GM12873 (cell line): ENCODE results near the gene MBD3L4.

Source experiments
- TF ChIP-seq, protein P1 (sequence below): IDR thresholded peaks from 2 replicates; pipeline ENCODE4 v1.5.1; 2012; ENCODE audit warnings: low read depth, mild to moderate bottlenecking, moderate library complexity, low read length, control low read depth; ENCODE audit not compliant: insufficient read depth; ENCODE audit errors: missing control alignments

MBD3L4 gene

DNA sequence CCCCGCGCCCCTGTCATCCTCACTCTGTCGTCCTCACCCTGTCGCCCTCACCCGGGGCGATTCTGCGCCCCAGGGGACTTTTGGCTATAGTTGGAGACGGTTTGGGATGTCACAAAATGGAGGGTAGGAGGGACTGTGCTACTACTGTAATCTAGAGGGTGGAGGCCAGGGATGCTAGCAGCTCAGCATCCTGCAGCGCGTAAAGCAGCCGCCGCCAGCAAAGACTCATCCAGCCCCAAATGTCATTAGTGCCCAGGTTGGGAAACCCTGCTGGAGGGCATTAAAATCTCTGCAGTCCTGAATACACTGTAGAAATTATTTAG is 29.9 kb upstream of the MBD3L4 start:
- TF ChIP-seq, protein P1, sequence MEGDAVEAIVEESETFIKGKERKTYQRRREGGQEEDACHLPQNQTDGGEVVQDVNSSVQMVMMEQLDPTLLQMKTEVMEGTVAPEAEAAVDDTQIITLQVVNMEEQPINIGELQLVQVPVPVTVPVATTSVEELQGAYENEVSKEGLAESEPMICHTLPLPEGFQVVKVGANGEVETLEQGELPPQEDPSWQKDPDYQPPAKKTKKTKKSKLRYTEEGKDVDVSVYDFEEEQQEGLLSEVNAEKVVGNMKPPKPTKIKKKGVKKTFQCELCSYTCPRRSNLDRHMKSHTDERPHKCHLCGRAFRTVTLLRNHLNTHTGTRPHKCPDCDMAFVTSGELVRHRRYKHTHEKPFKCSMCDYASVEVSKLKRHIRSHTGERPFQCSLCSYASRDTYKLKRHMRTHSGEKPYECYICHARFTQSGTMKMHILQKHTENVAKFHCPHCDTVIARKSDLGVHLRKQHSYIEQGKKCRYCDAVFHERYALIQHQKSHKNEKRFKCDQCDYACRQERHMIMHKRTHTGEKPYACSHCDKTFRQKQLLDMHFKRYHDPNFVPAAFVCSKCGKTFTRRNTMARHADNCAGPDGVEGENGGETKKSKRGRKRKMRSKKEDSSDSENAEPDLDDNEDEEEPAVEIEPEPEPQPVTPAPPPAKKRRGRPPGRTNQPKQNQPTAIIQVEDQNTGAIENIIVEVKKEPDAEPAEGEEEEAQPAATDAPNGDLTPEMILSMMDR, result no peak

DNA sequence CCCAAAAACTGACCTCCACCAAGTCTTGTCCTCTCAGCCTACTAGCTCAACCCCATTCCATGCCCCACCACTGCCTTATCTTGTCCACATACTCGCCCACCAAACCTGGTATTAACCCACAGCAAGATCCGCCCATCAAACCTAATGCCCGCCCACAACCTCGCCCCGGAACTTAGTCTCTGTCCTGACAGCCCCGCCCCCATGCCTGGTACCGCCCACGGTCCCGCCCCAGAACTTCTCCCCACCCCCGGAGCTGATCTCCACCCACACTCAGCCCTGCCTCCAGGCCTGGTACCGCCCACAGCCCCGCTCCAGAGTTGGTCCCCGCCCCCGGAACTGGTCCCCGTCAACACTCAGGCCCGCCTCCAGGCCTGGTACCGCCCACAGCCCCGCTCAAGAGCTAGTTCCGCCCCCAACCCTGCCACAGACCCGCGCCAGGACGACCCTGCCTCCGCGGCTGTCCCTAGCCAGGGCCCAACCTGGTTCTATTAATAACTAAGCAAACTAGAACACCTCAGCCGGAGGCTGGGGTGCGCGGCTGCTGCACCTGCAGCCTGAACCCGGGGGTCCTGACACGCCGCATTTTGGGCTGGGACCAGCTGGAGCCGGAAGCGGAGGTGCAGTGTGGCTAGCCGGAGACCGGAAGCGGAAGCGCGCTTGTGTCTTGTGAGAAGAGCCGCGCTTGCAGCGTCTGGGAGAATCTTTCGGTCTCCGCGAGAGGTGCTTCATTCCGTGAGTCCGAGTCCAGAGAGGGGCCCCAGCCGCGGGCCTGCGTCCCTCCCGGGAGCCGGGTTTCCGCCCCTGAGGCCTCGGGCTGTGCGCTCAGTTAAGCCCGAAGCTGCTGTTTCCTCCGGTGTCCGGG is 29.3 kb upstream of the MBD3L4 start, which contains the start of gene ZNF557:
Gene ZNF557 (plus strand): TSS at position 662 of the 862 bp plus-strand sequence. CDS start 5,372 bp downstream, outside the sequence.
- TF ChIP-seq, protein P1, result no peak

DNA sequence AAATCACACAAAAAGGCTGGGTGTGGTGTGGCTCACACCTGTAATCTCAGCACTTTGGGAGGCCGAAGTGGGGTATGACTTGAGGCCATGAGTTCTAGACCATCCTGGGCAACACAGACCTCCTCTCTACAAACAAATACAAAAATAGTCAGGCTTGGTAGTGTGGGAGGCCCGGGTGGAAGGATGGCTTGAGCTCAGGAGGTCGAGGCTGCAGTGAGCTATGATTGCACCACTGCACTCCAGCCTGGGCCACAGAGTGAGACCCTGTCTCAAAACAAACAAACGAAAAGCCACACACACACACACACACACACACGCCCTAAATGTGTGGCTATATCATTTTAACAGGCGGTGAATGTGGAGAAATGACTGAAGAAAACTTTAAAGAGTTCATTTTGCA is 28.6 kb upstream of the MBD3L4 start:
- TF ChIP-seq, protein P1, result no peak

DNA sequence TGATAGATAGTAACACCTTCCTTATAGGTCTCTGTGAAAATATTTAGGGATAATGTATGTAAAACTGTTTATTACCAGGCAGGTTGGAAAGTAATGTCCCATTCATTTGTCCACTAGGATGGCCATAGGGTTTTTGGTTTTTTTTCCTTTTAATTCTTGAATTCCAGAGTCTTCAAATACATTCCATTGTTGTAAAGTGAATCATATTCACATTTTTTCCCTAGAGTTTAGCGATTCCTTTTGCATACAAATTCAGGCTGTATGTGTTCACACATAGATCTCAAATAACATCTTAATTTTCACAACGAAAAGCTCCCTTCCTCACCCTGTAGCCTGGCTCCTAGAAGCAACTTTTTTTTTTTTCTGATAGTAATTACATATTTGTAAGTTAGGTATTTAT is 27.7 kb upstream of the MBD3L4 start:
- TF ChIP-seq, protein P1, result no peak

DNA sequence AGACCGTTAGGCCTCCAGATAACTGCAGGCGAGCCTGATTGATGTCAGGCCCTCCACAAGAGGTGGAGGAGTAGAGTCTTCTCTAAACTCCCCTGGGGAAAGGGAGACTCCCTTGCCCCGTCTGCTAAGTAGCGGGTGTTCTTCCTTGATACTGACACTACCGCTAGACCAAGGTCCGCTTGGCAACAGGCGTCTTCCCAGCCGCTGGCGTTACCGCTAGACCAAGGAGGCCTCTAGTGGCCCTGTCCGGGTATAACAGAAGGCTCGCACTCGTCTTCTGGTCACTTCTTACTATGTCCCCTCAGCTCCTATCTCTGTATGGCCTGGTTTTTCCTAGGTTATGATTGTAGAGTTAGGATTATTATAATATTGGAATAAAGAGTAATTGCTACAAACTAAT is 27.1 kb upstream of the MBD3L4 start:
- TF ChIP-seq, protein P1, result peak; percentile 27

DNA sequence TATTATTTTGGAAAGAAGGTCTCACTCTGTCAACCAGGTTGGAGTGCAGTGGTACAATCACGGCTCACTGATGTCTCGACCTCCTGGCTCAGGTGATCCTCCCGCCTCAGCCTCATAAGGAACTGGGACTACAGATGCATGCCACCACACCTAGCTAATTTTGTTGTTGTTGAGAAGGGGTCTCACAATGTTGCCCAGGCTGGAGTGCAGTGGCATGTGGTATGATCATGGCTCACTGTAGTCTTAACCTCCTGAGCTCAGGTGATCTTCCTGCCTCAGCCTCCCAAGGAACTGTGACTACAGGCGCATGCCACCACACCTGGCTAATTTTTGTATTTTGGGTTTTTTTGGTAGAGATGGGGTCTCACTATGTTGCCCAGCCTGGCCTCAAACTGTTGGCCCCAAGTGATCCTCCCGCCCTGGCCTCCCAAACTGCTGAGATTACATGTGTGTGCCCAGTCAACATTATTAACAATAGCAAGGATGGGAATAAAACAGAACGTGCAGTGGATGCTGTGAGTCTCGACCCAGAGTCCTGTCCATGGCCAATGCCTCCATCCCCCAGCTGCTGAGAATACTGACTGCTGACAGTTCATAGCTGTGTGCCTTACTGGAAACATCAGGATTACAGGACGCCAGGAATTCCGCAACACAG is 23.9 kb upstream of the MBD3L4 start:
- TF ChIP-seq, protein P1, result no peak

DNA sequence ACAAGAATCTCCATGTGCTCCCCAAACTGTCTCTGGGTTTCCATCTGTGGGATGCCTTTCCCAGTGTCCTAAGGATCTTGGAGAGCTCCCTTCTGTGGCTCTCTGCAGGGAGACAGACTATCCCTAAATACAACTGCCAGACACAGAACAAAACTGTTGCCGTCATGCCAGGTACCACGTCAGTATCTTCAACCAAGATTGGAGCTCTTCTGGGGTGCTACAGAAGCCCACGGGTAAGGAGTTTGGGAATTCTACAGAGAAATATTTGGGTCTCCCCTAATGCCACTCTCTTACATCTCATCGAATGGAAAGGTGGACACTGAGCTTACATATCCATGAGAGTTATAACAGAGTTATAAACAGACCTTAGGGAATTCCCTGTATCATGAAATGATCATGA is 23.4 kb upstream of the MBD3L4 start:
- TF ChIP-seq, protein P1, result no peak
